Smooth muscle cell (in vitro differentiated cells): ENCODE results near the gene RBM19. TPM values are rescaled to one million over a fixed set of nuclear protein-coding genes. Genes with fewer than 3 reads are reported as not detected.

Experiments
- DNase-seq: peaks from one replicate; lab custom pipeline; 2025; ENCODE audit not compliant: unreplicated experiment; lab: John Stamatoyannopoulos, UW
- H2AFZ ChIP-seq: fragments of 200-600 bp; sonication (generic); 2 replicates; pipeline ENCODE4 v1.6.0; 2016; ENCODE audit warnings: antibody characterized with exemption, low read depth, mild to moderate bottlenecking
- H3F3A ChIP-seq: fragments of 200-600 bp; sonication (generic); 2 replicates; pipeline ENCODE4 v1.6.0; 2017; ENCODE audit warnings: antibody characterized with exemption, low read depth
- H3K27ac ChIP-seq: fragments of 200-600 bp; sonication (generic); 2 replicates; pipeline ENCODE4 v1.5.1; 2016; ENCODE audit warnings: low read depth, mild to moderate bottlenecking
- H3K27me3 ChIP-seq: fragments of 200-600 bp; sonication (generic); 2 replicates; pipeline ENCODE4 v1.6.1; 2016; ENCODE audit warnings: low read depth, mild to moderate bottlenecking
- H3K36me3 ChIP-seq: fragments of 200-600 bp; sonication (generic); 2 replicates; pipeline ENCODE4 v1.5.1; 2016; ENCODE audit warnings: low read depth
- H3K4me1 ChIP-seq: fragments of 200-600 bp; sonication (generic); 2 replicates; pipeline ENCODE4 v1.5.1; 2016; ENCODE audit warnings: low read depth
- H3K4me2 ChIP-seq: fragments of 200-600 bp; sonication (generic); 2 replicates; pipeline ENCODE4 v1.6.0; 2016; ENCODE audit warnings: mild to moderate bottlenecking
- H3K4me3 ChIP-seq: fragments of 200-600 bp; sonication (generic); 2 replicates; pipeline ENCODE4 v1.5.1; 2016; ENCODE audit warnings: mild to moderate bottlenecking
- H3K79me2 ChIP-seq: fragments of 200-600 bp; sonication (generic); 2 replicates; pipeline ENCODE4 v1.6.0; 2016; ENCODE audit warnings: low read depth, mild to moderate bottlenecking
- H3K9ac ChIP-seq: fragments of 200-600 bp; sonication (generic); 2 replicates; pipeline ENCODE4 v1.6.0; 2016; ENCODE audit warnings: low read depth
- H3K9me3 ChIP-seq: fragments of 200-600 bp; sonication (generic); replicated peaks from 2 replicates; pipeline ENCODE4 v1.5.1; 2016; ENCODE audit warnings: low read depth
- H4K20me1 ChIP-seq: fragments of 200-600 bp; sonication (generic); 2 replicates; pipeline ENCODE4 v1.6.0; 2016; ENCODE audit warnings: low read depth
- WGBS: methylation state at CpG from one replicate; pipeline ENCODE4 v1.1.7; 2016; ENCODE audit warnings: low lambda C conversion rate; 5-methylcytosine and 5-hydroxymethylcytosine counted together
- polyA plus RNA-seq: library from polyadenylated mRNA; unstranded; fragments of >200 nt; fragmentation: Nextera tagmentation; extraction: Ambion mirVana; gene quantifications from 2 replicates; pipeline ENCODE4 v1.2.1, GENCODE V29; 2016
- total RNA-seq: library from RNA; depleted of rRNA; stranded (reverse); fragments of >200 nt; gene quantifications from 2 replicates; pipeline ENCODE4 v1.2.3, GENCODE V29; 2014
- TF ChIP-seq, protein P1 (sequence below): fragments of 200-600 bp; sonication (generic); IDR thresholded peaks from 2 replicates; pipeline ENCODE4 v1.5.1; 2017; ENCODE audit warnings: borderline replicate concordance, mild to moderate bottlenecking, antibody characterized with exemption; ENCODE audit not compliant: insufficient read depth, poor library complexity, severe bottlenecking

RBM19 gene
- total and polyA plus RNA-seq, 2 experiments from 2014 or later, result 12.8 to 15.9 TPM

GRCh38 chr12:113870035-113870434 lies 96.1 kb downstream of the RBM19 start:
- Histone ChIP-seq H3F3A (no peaks in the 10 kb centered on the region), H2AFZ (no peak overlapping the region), H3K4me1 (peaks cover 8% of the 10 kb centered on the region), H3K4me3 (no peak overlapping the region), H3K4me2 (no peak overlapping the region), H3K27me3 (no peaks in the 10 kb centered on the region), H3K79me2 (no peaks in the 10 kb centered on the region), H3K27ac (no peak overlapping the region), H3K9ac (no peak overlapping the region), H3K9me3 (no peaks in the 10 kb centered on the region), H4K20me1 (no peaks in the 10 kb centered on the region), H3K36me3 (no peaks in the 10 kb centered on the region)
- TF ChIP-seq, protein P1, sequence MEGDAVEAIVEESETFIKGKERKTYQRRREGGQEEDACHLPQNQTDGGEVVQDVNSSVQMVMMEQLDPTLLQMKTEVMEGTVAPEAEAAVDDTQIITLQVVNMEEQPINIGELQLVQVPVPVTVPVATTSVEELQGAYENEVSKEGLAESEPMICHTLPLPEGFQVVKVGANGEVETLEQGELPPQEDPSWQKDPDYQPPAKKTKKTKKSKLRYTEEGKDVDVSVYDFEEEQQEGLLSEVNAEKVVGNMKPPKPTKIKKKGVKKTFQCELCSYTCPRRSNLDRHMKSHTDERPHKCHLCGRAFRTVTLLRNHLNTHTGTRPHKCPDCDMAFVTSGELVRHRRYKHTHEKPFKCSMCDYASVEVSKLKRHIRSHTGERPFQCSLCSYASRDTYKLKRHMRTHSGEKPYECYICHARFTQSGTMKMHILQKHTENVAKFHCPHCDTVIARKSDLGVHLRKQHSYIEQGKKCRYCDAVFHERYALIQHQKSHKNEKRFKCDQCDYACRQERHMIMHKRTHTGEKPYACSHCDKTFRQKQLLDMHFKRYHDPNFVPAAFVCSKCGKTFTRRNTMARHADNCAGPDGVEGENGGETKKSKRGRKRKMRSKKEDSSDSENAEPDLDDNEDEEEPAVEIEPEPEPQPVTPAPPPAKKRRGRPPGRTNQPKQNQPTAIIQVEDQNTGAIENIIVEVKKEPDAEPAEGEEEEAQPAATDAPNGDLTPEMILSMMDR, result no peak
- WGBS, result 82% methylated on average over 8 of the region's 8 CpGs
- no peak for DNase-seq

DNA sequence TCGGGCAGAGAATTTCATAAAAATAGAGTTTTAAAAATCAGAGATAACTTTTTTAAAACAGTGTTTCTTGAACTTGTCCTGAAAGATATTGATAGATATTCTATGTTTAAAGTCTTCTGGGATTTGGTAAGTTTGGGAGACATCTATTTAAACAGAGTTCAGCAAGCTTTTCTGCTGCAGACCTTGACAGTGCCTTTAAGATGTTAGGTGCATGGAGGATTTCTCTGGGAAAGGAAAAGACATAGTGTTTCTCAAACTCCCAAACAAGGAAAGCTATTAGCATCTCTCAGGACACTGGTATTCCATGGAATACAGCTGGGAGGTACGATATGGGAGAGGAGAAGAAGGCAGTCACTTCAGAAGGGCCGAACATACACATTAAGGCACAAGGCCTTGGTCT lies 97.8 kb downstream of the RBM19 start:
- no peak overlapping the region for H2AFZ ChIP-seq
- no peaks in the 10 kb centered on the region for H3K79me2 ChIP-seq
- no peaks in the 10 kb centered on the region for H3K9me3 ChIP-seq
- H3K4me1 ChIP-seq, result peaks cover 11% of the 10 kb centered on the region
- no peak overlapping the region for H3K4me3 ChIP-seq
- 94% methylated on average over 3 of the region's 3 CpGs for WGBS
- no peaks in the 10 kb centered on the region for H4K20me1 ChIP-seq
- H3K9ac ChIP-seq, result no peak overlapping the region
- no peak overlapping the region for H3K27ac ChIP-seq
- no peaks in the 10 kb centered on the region for H3F3A ChIP-seq
- no peaks in the 10 kb centered on the region for H3K36me3 ChIP-seq
- H3K4me2 ChIP-seq, result no peak overlapping the region
- TF ChIP-seq, protein P1, result no peak
- DNase-seq, result no peak
- no peaks in the 10 kb centered on the region for H3K27me3 ChIP-seq

DNA sequence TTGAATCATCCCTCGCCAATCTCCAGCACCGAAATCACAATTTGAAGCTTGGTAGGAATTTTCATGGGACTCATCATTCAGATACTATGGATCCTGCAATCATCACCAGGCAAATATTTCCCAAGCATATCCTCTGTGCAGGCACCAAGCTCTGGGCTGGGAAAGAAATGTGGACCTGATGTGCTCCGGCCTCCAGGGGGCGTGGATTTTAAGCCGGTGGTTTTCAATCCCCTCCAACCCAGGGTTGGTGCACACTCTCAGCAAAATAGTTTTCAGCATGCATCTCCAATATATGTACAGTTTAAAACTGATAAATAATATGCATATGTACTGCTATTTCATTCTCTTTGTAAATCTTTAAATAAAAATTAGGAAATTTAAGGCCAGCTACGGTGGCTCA lies 98.9 kb downstream of the RBM19 start:
- no peak overlapping the region for H3K4me3 ChIP-seq
- no peaks in the 10 kb centered on the region for H3K27me3 ChIP-seq
- H3K9ac ChIP-seq, result no peak overlapping the region
- H3K27ac ChIP-seq, result no peak overlapping the region
- H3K79me2 ChIP-seq, result no peaks in the 10 kb centered on the region
- 81% methylated on average over 6 of the region's 6 CpGs for WGBS
- H3K9me3 ChIP-seq, result no peaks in the 10 kb centered on the region
- no peaks in the 10 kb centered on the region for H4K20me1 ChIP-seq
- H3K4me1 ChIP-seq, result peaks cover 22% of the 10 kb centered on the region
- no peaks in the 10 kb centered on the region for H3F3A ChIP-seq
- TF ChIP-seq, protein P1, result peak; percentile 42
- no peaks in the 10 kb centered on the region for H3K36me3 ChIP-seq
- no peak for DNase-seq
- H3K4me2 ChIP-seq, result no peak overlapping the region
- no peak overlapping the region for H2AFZ ChIP-seq

DNA sequence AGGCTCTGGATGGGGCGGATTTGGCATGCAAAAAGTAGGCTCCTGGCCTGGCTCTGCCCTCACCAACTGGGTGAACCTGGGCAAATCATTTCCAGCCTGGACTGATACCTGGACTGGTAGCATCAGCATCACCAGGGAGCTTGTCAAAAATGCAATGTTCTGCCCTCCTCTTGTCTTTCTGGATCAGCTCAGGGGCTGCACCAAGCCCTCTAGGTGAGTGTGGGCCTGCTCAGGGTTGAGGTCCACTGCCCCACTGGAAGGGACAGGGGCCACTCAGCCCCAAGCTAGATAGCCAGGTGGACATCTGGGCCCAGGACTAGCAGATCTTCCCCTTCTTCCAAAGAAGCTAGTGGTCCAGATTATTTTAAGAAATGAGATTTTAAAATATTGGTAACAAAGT lies 99.6 kb downstream of the RBM19 start:
- H3K79me2 ChIP-seq, result no peaks in the 10 kb centered on the region
- no peak overlapping the region for H3K27ac ChIP-seq
- no peaks in the 10 kb centered on the region for H4K20me1 ChIP-seq
- no peak overlapping the region for H3K4me2 ChIP-seq
- H3K4me1 ChIP-seq, result peaks cover 27% of the 10 kb centered on the region
- H3K9me3 ChIP-seq, result no peaks in the 10 kb centered on the region
- WGBS, result 96% methylated on average over 1 of the region's 1 CpG
- no peaks in the 10 kb centered on the region for H3K27me3 ChIP-seq
- no peak overlapping the region for H2AFZ ChIP-seq
- TF ChIP-seq, protein P1, result no peak
- DNase-seq, result no peak
- no peaks in the 10 kb centered on the region for H3K36me3 ChIP-seq
- H3F3A ChIP-seq, result no peaks in the 10 kb centered on the region
- H3K9ac ChIP-seq, result no peak overlapping the region
- no peak overlapping the region for H3K4me3 ChIP-seq
